WTC11 (cell line): ENCODE results near the gene ATP2A1.

Source experiments
- ATF2 ChIP-seq: sonication (generic); formaldehyde crosslinking; IDR thresholded peaks from 2 replicates; pipeline ENCODE4 v1.8.1; 2022; ENCODE audit warnings: low read depth, missing genetic modification reagents, borderline replicate concordance
- ATF3 ChIP-seq: sonication (generic); formaldehyde crosslinking; conservative IDR thresholded peaks from 2 replicates; pipeline ENCODE4 v1.8.1; 2022; ENCODE audit warnings: mild to moderate bottlenecking, missing genetic modification reagents
- CREB1 ChIP-seq: sonication (generic); formaldehyde crosslinking; IDR thresholded peaks from 2 replicates; pipeline ENCODE4 v1.8.0; 2023; ENCODE audit warnings: mild to moderate bottlenecking, missing genetic modification reagents
- CTCF ChIP-seq: fragments of 200-600 bp; IDR thresholded peaks from 2 replicates; pipeline ENCODE4 v1.8.0; 2022; ENCODE audit warnings: antibody characterized with exemption
- ELF4 ChIP-seq: sonication (generic); formaldehyde crosslinking; IDR thresholded peaks from 2 replicates; pipeline ENCODE4 v1.8.1; 2022; ENCODE audit warnings: low read depth, mild to moderate bottlenecking, moderate library complexity, missing genetic modification reagents
- FOXJ3 ChIP-seq: sonication (generic); formaldehyde crosslinking; IDR thresholded peaks from 2 replicates; pipeline ENCODE4 v1.9.0; 2021; ENCODE audit warnings: missing genetic modification reagents, mild to moderate bottlenecking, borderline replicate concordance
- FOXP1 ChIP-seq: sonication (generic); formaldehyde crosslinking; IDR thresholded peaks from 2 replicates; pipeline ENCODE4 v1.8.0; 2022; ENCODE audit warnings: missing genetic modification reagents, mild to moderate bottlenecking, moderate library complexity, borderline replicate concordance
- RELA ChIP-seq: sonication (generic); formaldehyde crosslinking; IDR thresholded peaks from 2 replicates; pipeline ENCODE4 v1.8.1; 2022; ENCODE audit warnings: missing genetic modification reagents, mild to moderate bottlenecking, borderline replicate concordance
- TCF7 ChIP-seq: sonication (generic); formaldehyde crosslinking; IDR thresholded peaks from 2 replicates; pipeline ENCODE4 v1.8.0; 2022; ENCODE audit warnings: mild to moderate bottlenecking, low read depth, missing genetic modification reagents, moderate library complexity
- TF ChIP-seq, protein P1 (sequence below): sonication (generic); formaldehyde crosslinking; IDR thresholded peaks from 2 replicates; pipeline ENCODE4 v1.8.0; 2023; ENCODE audit warnings: missing genetic modification reagents, mild to moderate bottlenecking, borderline replicate concordance
- TF ChIP-seq, protein P2 (sequence below): sonication (generic); formaldehyde crosslinking; IDR thresholded peaks from 2 replicates; pipeline ENCODE4 v1.8.1; 2022; ENCODE audit warnings: missing genetic modification reagents, borderline replicate concordance
- TF ChIP-seq, protein P3 (sequence below): sonication (generic); formaldehyde crosslinking; IDR thresholded peaks from 2 replicates; pipeline ENCODE4 v1.8.0; 2022; ENCODE audit warnings: mild to moderate bottlenecking, missing genetic modification reagents

GRCh38 chr16:28930652-28931051 is 52.4 kb downstream of the ATP2A1 start:
- TF ChIP-seq ELF4: no peak
- TF ChIP-seq CTCF: no peak
- no peak for TF ChIP-seq RELA (CRISPR knock-in tag)
- no peak for TF ChIP-seq TCF7 (CRISPR knock-in tag)
- TF ChIP-seq CREB1: no peak
- TF ChIP-seq, protein P1, sequence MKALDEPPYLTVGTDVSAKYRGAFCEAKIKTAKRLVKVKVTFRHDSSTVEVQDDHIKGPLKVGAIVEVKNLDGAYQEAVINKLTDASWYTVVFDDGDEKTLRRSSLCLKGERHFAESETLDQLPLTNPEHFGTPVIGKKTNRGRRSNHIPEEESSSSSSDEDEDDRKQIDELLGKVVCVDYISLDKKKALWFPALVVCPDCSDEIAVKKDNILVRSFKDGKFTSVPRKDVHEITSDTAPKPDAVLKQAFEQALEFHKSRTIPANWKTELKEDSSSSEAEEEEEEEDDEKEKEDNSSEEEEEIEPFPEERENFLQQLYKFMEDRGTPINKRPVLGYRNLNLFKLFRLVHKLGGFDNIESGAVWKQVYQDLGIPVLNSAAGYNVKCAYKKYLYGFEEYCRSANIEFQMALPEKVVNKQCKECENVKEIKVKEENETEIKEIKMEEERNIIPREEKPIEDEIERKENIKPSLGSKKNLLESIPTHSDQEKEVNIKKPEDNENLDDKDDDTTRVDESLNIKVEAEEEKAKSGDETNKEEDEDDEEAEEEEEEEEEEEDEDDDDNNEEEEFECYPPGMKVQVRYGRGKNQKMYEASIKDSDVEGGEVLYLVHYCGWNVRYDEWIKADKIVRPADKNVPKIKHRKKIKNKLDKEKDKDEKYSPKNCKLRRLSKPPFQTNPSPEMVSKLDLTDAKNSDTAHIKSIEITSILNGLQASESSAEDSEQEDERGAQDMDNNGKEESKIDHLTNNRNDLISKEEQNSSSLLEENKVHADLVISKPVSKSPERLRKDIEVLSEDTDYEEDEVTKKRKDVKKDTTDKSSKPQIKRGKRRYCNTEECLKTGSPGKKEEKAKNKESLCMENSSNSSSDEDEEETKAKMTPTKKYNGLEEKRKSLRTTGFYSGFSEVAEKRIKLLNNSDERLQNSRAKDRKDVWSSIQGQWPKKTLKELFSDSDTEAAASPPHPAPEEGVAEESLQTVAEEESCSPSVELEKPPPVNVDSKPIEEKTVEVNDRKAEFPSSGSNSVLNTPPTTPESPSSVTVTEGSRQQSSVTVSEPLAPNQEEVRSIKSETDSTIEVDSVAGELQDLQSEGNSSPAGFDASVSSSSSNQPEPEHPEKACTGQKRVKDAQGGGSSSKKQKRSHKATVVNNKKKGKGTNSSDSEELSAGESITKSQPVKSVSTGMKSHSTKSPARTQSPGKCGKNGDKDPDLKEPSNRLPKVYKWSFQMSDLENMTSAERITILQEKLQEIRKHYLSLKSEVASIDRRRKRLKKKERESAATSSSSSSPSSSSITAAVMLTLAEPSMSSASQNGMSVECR (CRISPR knock-in tag): no peak
- TF ChIP-seq, protein P2, sequence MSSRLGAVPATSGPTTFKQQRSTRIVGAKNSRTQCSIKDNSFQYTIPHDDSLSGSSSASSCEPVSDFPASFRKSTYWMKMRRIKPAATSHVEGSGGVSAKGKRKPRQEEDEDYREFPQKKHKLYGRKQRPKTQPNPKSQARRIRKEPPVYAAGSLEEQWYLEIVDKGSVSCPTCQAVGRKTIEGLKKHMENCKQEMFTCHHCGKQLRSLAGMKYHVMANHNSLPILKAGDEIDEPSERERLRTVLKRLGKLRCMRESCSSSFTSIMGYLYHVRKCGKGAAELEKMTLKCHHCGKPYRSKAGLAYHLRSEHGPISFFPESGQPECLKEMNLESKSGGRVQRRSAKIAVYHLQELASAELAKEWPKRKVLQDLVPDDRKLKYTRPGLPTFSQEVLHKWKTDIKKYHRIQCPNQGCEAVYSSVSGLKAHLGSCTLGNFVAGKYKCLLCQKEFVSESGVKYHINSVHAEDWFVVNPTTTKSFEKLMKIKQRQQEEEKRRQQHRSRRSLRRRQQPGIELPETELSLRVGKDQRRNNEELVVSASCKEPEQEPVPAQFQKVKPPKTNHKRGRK (CRISPR knock-in tag): no peak
- no peak for TF ChIP-seq ATF2
- no peak for TF ChIP-seq FOXJ3 (CRISPR knock-in tag)
- TF ChIP-seq ATF3: no peak
- TF ChIP-seq, protein P3, sequence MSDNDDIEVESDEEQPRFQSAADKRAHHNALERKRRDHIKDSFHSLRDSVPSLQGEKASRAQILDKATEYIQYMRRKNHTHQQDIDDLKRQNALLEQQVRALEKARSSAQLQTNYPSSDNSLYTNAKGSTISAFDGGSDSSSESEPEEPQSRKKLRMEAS: no peak
- no peak for TF ChIP-seq FOXP1
